SJSA1 (cell line): ENCODE results near the gene GALNT12. TPM values are rescaled to one million over a fixed set of nuclear protein-coding genes. Genes with fewer than 3 reads are reported as not detected.

Experiments used
- DNase-seq, 2 experiments: peaks; one replicate each; pipeline ENCODE4 v3.0.0-alpha.2; 2015 to 2020; ENCODE audit warnings: low spot score in 2 of 2, low read depth in 1 of 2
- H3K27ac ChIP-seq: fragments of 250-450 bp; sonication (Bioruptor Pico); 2 replicates; pipeline ENCODE4 v1.5.1; 2020; ENCODE audit warnings: mild to moderate bottlenecking, moderate library complexity
- H3K27me3 ChIP-seq: fragments of 250-450 bp; sonication (Bioruptor Pico); replicated peaks from 2 replicates; pipeline ENCODE4 v1.5.1; 2020; ENCODE audit warnings: mild to moderate bottlenecking, moderate library complexity
- H3K36me3 ChIP-seq: fragments of 250-450 bp; sonication (Bioruptor Pico); 2 replicates; pipeline ENCODE4 v1.5.1; 2020; ENCODE audit warnings: mild to moderate bottlenecking
- H3K4me1 ChIP-seq: fragments of 250-450 bp; sonication (Bioruptor Pico); replicated peaks from 2 replicates; pipeline ENCODE4 v1.6.1; 2021; ENCODE audit warnings: mild to moderate bottlenecking
- H3K4me3 ChIP-seq: fragments of 250-450 bp; sonication (Bioruptor Pico); 2 replicates; pipeline ENCODE4 v1.5.1; 2020; ENCODE audit warnings: mild to moderate bottlenecking
- H3K9me3 ChIP-seq: fragments of 250-450 bp; sonication (Bioruptor Pico); replicated peaks from 2 replicates; pipeline ENCODE4 v1.5.1; 2020; ENCODE audit warnings: mild to moderate bottlenecking
- total RNA-seq: library from RNA; depleted of rRNA; stranded (reverse); fragments of >200 nt; shearing (Covaris generic); gene quantifications from 2 replicates; pipeline ENCODE4 v1.2.3, GENCODE V29; 2014

GALNT12 gene
- total RNA-seq, 1 experiment from 2014 or later = 0.74 TPM

DNA sequence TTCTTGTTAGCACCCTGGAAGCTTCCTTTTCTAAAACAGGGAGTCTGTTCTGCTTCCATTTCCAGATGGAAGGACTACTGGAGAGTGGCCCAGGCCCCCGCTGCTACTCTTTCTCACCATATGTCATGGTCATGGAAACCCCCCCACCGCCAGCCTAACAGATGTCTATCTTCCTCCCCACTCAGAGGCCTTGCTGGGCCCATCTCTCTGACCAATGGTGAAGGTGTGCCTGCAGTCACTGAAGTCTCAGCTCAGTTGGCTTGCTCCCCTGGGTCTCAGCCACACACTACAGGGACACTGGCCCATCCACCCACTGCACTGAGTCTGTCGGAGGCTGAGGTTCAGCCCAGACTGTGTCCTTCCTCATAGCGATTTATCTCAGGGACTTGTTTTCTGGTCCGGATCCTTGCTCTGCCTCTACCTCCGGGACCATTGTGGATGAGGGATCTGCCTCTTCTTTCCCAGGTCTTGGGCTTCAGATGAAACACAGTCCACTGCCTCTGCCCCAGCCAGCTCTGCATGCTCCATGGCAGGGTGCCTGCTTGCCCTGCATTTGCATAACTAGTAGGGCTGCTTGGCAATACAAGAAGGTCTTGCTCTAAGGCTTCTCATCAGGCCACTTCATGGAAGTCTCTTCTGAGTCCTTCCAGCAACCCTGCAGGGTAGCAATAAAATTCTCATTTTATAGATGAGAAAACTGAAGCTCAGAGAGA is 30.8 kb downstream of the GALNT12 start:
- H3K27me3 ChIP-seq = no peaks in the 10 kb centered on the region; the same call in 1 of the 2 replicates
- no peak for DNase-seq
- H3K36me3 ChIP-seq = no peaks in the 10 kb centered on the region

DNA sequence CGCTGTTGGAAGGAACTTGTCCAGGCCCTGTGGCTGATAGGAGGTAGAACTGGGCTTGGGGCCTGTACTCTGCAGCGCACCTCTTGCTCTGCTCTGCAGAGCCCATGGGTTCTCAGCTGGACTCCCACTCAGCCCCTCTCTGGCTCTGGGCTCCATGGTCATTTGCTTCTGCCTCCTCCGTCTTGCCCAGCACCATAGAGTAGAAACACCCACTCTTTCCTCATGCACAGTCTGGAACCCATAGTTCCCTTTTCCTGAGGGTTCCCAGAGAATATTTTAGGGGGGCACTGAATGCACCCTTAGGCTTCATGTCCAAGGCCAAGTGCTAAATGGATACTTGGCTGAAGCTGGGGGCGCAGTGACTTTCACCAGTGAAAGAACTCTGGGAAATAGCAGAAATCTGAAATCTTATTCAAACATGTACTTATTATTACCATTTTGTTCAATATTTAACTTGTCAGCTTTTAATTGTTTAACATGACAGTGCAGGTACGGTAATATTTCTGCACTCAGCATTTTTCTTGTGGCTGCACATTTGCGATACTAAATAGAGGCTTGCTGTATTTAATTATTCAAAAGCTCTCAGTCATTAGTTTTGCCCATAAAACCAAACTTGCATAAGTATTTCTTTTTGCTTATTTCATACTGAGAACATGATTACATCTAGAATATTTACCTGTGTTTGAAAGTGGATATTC is 31.5 kb downstream of the GALNT12 start:
- no peaks in the 10 kb centered on the region for H3K4me1 ChIP-seq
- H3K27me3 ChIP-seq = no peaks in the 10 kb centered on the region; the same call in none of the 2 replicates
- no peaks in the 10 kb centered on the region for H3K9me3 ChIP-seq
- H3K36me3 ChIP-seq = no peaks in the 10 kb centered on the region
- no peak overlapping the region for H3K27ac ChIP-seq
- no peak for DNase-seq
- no peak overlapping the region for H3K4me3 ChIP-seq

More for the DNA sequence above, 30.8 kb downstream of the GALNT12 start:
- H3K27ac ChIP-seq = no peak overlapping the region
- H3K4me3 ChIP-seq = no peak overlapping the region
- H3K4me1 ChIP-seq = no peaks in the 10 kb centered on the region
- H3K9me3 ChIP-seq = no peaks in the 10 kb centered on the region

DNA sequence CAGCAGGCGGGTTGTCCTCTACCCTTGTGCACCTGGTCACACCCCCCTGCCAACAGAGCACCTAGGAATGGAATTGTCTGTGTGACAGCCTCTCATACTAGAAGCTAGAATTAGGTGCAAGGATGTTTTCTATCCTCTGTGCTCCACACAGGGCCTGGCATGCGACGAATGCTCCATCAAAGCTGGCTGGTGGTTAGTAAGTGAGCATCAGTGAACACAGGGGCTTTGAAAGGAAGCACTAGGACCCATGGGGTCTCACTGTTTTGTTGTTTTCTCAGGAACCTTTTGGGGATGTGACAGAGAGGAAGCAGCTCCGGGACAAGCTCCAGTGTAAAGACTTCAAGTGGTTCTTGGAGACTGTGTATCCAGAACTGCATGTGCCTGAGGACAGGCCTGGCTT is 32.3 kb downstream of the GALNT12 start:
- Histone ChIP-seq H3K9me3 (no peaks in the 10 kb centered on the region), H3K4me3 (no peak overlapping the region), H3K27me3 (no peaks in the 10 kb centered on the region; the same call in none of the 2 replicates), H3K27ac (no peak overlapping the region), H3K4me1 (no peaks in the 10 kb centered on the region), H3K36me3 (no peaks in the 10 kb centered on the region)
- no peak for DNase-seq

DNA sequence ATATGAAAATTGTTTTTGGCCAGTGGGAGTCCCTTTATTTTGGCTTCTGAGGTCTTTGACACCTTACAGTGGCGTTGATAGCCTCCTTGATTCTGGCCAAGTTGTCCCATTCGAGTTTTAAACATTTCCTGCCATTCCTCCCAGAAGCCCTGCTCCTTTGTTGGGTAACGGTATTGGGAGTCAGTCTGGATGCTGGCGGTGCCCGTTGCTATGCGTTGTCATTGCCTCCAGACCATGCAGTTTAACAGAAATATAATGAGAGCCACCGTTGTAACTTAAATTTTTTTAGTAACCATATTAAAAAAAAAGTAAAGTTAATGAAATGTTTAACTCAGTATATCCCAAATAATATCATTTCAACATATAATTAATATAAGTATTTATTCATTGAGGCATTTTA is 35.0 kb downstream of the GALNT12 start:
- no peaks in the 10 kb centered on the region; the same call in none of the 2 replicates for H3K27me3 ChIP-seq

DNA sequence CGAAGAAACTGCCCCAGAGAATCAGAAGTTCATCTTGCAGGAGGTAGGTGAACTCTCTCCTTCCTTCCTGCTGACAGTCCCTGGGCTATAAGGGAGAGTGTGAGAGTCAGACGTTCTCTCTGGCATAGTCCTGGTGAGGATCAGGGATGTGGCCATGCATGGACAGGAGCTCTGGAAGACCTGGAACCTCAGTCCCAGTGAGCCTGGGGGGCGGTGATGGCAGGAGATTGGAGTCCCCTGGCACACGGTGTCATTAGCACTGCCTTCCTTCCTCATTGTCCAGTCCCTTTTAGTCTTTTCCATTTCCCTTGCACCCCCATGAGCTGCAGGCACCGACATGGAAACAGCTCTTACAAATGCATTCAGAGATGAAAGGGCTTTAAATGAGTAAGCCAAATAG is 38.6 kb downstream of the GALNT12 start:
- Histone ChIP-seq H3K4me1 (no peaks in the 10 kb centered on the region), H3K27ac (no peak overlapping the region), H3K4me3 (no peak overlapping the region), H3K27me3 (no peaks in the 10 kb centered on the region; the same call in none of the 2 replicates), H3K36me3 (no peaks in the 10 kb centered on the region), H3K9me3 (no peaks in the 10 kb centered on the region)
- no peak for DNase-seq

More for the DNA sequence above, 35.0 kb downstream of the GALNT12 start:
- no peak for DNase-seq
- no peaks in the 10 kb centered on the region for H3K4me1 ChIP-seq
- H3K4me3 ChIP-seq = no peak overlapping the region
- H3K9me3 ChIP-seq = no peaks in the 10 kb centered on the region
- H3K27ac ChIP-seq = no peak overlapping the region
- no peaks in the 10 kb centered on the region for H3K36me3 ChIP-seq

DNA sequence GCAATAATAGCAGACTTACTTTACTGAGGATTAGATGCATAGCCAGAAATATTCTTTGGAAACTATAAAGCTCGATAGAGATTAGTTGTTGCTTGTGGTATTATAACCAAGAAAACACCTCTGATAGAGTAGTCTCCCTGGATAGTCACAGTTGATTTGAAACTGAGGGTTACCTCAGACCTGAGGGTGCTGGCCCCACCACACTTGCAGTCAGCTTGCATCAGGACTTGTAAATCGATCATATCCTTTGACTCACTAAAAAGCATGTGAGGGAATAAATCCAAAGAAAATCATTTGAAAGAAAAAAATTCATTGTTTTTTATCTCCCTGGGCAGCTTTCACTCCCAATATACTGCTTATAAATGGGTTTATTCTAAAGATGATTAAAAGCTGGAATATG is 39.4 kb downstream of the GALNT12 start:
- Histone ChIP-seq H3K36me3 (no peaks in the 10 kb centered on the region), H3K9me3 (no peaks in the 10 kb centered on the region), H3K27me3 (no peaks in the 10 kb centered on the region; the same call in 1 of the 2 replicates), H3K27ac (no peak overlapping the region), H3K4me3 (no peak overlapping the region), H3K4me1 (no peaks in the 10 kb centered on the region)
- DNase-seq = no peak

DNA sequence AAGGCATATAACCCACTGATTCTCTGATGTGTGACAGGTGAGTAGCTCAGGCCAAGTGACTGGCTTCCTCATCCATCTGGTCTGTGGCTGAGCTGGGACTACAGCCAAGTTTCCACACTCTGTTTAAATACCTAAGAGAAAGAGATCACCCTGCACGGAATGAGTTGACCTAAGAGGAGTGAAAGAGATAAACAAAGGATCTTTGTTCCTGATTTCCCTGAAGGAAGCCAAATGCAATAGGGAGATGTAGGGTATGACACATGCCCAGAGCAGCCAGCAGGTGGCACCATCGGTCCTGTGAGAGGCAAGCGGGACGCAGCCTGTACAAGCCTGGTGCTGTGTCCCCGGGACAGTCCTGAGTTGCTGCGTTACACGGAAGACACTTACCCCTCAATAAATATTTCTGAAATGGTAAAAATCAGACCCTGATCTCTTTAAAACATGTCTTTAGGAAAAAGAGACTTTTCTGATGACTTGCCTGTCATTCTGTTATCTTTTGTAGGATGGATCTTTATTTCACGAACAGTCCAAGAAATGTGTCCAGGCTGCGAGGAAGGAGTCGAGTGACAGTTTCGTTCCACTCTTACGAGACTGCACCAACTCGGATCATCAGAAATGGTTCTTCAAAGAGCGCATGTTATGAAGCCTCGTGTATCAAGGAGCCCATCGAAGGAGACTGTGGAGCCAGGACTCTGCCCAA is 41.1 kb downstream of the GALNT12 start:
- H3K36me3 ChIP-seq = no peaks in the 10 kb centered on the region
- H3K27me3 ChIP-seq = no peaks in the 10 kb centered on the region; the same call in 1 of the 2 replicates
- no peaks in the 10 kb centered on the region for H3K9me3 ChIP-seq
- no peak overlapping the region for H3K27ac ChIP-seq
- peak; percentile 79 to 87 for DNase-seq
- peak overlapping the region; percentile 5 for H3K4me3 ChIP-seq
- no peaks in the 10 kb centered on the region for H3K4me1 ChIP-seq

DNA sequence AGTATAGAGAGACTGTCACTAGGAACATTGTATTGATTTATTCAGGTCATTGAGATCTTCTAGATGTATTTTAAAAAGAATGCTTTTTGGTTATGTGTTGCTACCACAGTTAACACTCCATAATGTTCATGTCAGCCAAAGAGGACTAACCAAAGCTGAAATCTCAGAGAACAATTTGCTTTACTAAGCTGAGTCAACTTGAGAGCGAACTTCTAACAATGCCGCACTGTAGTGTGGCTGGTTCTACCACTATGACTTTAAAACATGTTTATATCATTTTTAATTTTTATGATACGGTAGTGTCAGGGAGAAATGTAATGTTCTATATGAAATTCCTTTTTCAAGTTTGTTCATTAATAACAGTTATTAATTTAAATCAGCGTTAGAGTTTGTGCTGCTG is 42.1 kb downstream of the GALNT12 start:
- Histone ChIP-seq H3K9me3 (no peaks in the 10 kb centered on the region), H3K27ac (no peak overlapping the region), H3K27me3 (no peaks in the 10 kb centered on the region), H3K4me3 (no peak overlapping the region), H3K36me3 (no peaks in the 10 kb centered on the region), H3K4me1 (no peaks in the 10 kb centered on the region)
- DNase-seq = no peak

DNA sequence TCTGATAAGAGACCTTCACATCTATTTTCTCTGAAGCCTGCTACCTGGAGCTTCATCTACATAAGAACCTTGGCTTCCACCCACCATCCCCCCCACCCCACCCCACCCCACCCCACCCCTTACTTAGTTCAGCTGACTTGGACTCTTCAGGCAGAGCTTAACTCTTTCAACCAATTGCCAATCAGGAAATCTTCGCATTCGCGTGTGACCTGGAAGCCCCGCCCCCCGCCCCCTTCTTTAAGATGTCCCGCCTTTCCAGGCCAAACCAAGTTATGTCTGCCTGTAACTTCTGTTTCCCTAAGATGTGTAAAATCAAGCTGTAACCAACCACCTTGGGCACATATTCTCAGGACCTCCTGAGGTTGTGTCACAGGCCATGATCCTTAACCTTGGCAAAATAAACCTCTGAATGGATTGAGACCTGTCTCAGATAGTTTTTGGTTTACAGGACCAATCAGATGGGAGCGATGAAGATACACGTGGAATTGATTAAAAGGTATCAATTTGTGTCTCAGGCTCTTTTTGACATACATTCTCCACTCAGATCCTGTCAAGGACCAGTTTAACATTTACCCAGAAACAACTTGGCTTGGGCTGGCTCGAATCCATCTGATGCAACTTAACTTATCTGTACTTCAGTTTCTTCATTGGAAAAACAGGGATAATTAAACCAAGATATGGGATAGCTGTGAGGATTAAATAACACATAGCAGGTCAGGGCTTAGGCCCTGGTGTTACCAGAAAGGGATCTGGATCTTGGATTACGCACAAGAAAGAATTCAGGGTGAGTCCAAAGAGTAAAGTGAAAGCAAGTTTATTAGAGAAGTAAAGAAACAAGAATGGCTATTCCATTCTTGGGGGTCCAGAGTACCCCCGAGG is 43.6 kb downstream of the GALNT12 start:
- Histone ChIP-seq H3K4me3 (no peak overlapping the region), H3K36me3 (no peaks in the 10 kb centered on the region), H3K4me1 (no peaks in the 10 kb centered on the region), H3K27me3 (no peaks in the 10 kb centered on the region), H3K9me3 (no peaks in the 10 kb centered on the region; the same call in 1 of the 2 replicates), H3K27ac (no peak overlapping the region)
- DNase-seq = no peak

DNA sequence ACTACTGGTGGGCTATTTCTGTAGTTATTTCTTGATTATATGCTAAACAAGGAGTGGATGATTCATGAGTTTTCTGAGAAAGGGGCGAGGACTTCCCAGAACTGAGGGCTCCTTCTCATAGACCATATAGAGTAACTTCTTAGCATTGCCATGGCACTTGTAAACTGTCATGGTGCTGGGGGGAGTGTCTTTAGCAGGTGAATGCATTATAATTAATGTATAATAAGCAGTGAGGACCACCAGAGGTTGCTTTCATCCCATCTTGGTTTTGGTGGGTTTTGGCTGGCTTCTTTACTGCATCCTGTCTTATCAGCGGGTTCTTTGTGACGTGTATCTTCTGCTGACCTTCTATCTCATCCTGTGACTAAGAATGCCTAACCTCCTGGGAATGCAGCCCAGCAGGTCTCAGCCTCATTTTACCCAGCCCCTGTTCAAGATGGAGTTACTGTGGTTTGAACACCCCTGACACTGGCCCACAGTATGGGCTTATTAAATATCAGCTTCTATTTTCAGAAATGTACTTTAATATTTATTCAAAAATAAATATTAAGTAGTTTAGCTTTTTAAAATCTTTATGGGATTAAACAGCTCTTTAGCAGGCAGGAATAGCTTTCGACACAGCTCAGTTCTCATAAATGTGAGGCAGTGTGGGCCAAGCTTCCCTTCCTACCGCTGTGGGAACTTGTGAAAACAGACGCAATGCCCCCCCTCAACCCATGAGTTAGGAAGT is 44.4 kb downstream of the GALNT12 start:
- no peak overlapping the region for H3K4me3 ChIP-seq
- DNase-seq = no peak
- no peaks in the 10 kb centered on the region for H3K27me3 ChIP-seq
- no peak overlapping the region for H3K27ac ChIP-seq
- no peaks in the 10 kb centered on the region; the same call in 1 of the 2 replicates for H3K9me3 ChIP-seq
- no peaks in the 10 kb centered on the region for H3K4me1 ChIP-seq
- no peaks in the 10 kb centered on the region for H3K36me3 ChIP-seq

DNA sequence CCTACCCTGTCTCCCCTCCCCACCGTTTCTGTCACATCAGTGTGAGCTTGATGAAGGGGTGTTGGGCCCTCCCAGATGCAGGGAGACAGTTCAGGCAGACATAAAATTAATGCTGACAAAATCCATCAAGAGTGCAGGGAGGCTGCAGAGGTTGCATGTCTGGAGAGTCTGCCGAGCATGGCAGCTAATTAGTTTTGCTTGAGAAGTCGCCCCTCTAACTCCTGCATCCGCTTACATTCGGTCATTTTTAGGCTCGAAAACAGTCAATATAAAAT is 44.9 kb downstream of the GALNT12 start:
- Histone ChIP-seq H3K4me3 (no peak overlapping the region), H3K27me3 (no peaks in the 10 kb centered on the region), H3K27ac (no peak overlapping the region), H3K36me3 (no peaks in the 10 kb centered on the region), H3K9me3 (no peaks in the 10 kb centered on the region; the same call in 1 of the 2 replicates), H3K4me1 (no peaks in the 10 kb centered on the region)
- DNase-seq = no peak

DNA sequence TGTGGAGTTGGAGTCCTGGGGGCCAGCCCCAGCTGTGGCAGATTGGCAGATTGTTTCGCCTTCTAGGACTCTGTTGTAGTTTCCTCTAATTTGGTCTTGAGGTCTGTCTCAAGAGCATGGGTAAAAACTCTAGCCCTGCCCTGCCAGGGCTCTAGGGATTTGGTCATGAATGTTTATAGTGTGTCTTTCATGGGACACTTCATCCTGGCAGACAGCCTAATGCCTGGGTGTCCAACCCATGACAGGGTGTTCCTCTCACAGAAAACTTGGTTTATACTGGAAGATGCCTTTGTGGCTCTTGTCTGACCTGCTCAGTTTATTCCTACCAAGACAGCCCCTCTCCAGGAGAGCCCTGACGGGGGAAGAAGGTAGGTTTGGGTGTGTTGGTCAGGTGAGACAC is 45.5 kb downstream of the GALNT12 start:
- Histone ChIP-seq H3K36me3 (no peaks in the 10 kb centered on the region), H3K9me3 (no peaks in the 10 kb centered on the region; the same call in 1 of the 2 replicates), H3K27me3 (no peaks in the 10 kb centered on the region), H3K4me3 (no peak overlapping the region), H3K27ac (no peak overlapping the region), H3K4me1 (no peaks in the 10 kb centered on the region)
- no peak for DNase-seq

DNA sequence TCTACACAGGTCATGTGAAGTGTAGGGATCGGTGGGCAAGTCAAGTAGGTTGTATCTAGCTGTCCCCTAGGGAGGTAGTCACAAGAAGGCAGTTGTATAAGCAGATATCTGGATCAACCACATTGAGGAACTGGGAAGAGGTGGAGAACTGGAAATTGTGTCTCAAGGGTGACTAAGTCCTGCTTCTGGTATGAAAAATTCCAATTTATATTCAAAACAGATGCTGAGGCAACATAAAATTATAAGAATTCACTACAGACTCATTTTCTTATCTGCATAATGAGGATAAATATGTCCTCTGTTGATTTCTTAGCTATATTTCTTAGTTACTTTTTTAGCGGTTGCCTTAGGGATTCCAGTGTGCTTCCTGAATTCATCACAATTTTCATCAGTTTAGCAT is 46.8 kb downstream of the GALNT12 start:
- DNase-seq = no peak
- Histone ChIP-seq H3K9me3 (no peaks in the 10 kb centered on the region; the same call in 1 of the 2 replicates), H3K27me3 (no peaks in the 10 kb centered on the region), H3K4me3 (no peak overlapping the region), H3K36me3 (no peaks in the 10 kb centered on the region), H3K27ac (no peak overlapping the region), H3K4me1 (no peaks in the 10 kb centered on the region)
